ENCODE data around the gene HPS6. TPM values are rescaled to one million over a fixed set of nuclear protein-coding genes. Genes with fewer than 3 reads are reported as not detected.
A peak's percentile ranks its signal among the peaks of the same experiment; 100 is the strongest.

Gene HPS6
- total and polyA plus RNA-seq, 9 of the 15 experiments (the other 6 are each of a cell fraction or from before 2014, with no cell fraction given): 0.45 to 14.0 (median 4.5) TPM

GRCh38 chr10:102064503-102064867, 664 bp upstream of the HPS6 start (continued):
- TF ChIP-seq, protein P1, sequence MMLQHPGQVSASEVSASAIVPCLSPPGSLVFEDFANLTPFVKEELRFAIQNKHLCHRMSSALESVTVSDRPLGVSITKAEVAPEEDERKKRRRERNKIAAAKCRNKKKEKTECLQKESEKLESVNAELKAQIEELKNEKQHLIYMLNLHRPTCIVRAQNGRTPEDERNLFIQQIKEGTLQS (IDR thresholded peaks at IDR 0.05): peak; percentile 32; the same call in 1 of the 2 replicates
- TF ChIP-seq, protein P1 (CRISPR knock-in tag; conservative IDR thresholded peaks at IDR 0.05): no peak
- TF ChIP-seq ARID1B (IDR thresholded peaks at IDR 0.05) (peak; percentile 80), PHF20 (IDR thresholded peaks at IDR 0.05; ENCODE audit: partially characterized antibody) (no peak), SMARCA4 (IDR thresholded peaks at IDR 0.05) (peak; percentile 71; the same call in 1 of the 2 replicates), KDM1A (IDR thresholded peaks at IDR 0.05) (peak; percentile 57 to 67; a peak in 2 of 4 replicates), JUNB (CRISPR knock-in tag; conservative IDR thresholded peaks at IDR 0.05) (no peak), TEAD4 (IDR thresholded peaks at IDR 0.05; ENCODE audit: low read length) (peak; percentile 72), TEAD4 (CRISPR knock-in tag; IDR thresholded peaks at IDR 0.05; ENCODE audit: borderline replicate concordance) (no peak), SMAD1 (IDR thresholded peaks at IDR 0.05; ENCODE audit: low read depth, low read length, partially characterized antibody) (no peak), CEBPB (tag; IDR thresholded peaks at IDR 0.05) (peak; percentile 78), FOXM1 (IDR thresholded peaks at IDR 0.05; ENCODE audit: low read depth) (0 out of 2 replicates have a peak, but pooled peaks have one; percentile 43), FOXM1 (CRISPR knock-in tag; IDR thresholded peaks at IDR 0.05; ENCODE audit: low read depth) (no peak), TCF3 (CRISPR knock-in tag; IDR thresholded peaks at IDR 0.05) (peak; percentile 49), CEBPG (CRISPR knock-in tag; IDR thresholded peaks at IDR 0.05) (no peak), CEBPG (tag; conservative IDR thresholded peaks at IDR 0.05 in 1 of 2, IDR thresholded peaks at IDR 0.05 in 1 of 2) (peak; percentile 65 to 73; a peak in 3 of 4 replicates), MAFF (IDR thresholded peaks at IDR 0.05; ENCODE audit: low read length) (no peak), ZNF436 (CRISPR knock-in tag; IDR thresholded peaks at IDR 0.05) (no peak), MEIS2 (IDR thresholded peaks at IDR 0.05; ENCODE audit: partially characterized antibody) (peak; percentile 74), EP300 (IDR thresholded peaks at IDR 0.05; ENCODE audit: low read length) (0 out of 2 replicates have a peak, but pooled peaks have one; percentile 14)
- TF ChIP-seq, protein P2, sequence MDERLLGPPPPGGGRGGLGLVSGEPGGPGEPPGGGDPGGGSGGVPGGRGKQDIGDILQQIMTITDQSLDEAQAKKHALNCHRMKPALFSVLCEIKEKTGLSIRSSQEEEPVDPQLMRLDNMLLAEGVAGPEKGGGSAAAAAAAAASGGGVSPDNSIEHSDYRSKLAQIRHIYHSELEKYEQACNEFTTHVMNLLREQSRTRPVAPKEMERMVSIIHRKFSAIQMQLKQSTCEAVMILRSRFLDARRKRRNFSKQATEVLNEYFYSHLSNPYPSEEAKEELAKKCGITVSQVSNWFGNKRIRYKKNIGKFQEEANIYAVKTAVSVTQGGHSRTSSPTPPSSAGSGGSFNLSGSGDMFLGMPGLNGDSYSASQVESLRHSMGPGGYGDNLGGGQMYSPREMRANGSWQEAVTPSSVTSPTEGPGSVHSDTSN (CRISPR knock-in tag; IDR thresholded peaks at IDR 0.05; ENCODE audit: low read depth): no peak
- TF ChIP-seq, protein P2 (tag; conservative IDR thresholded peaks at IDR 0.05; ENCODE audit: low read depth): peak; percentile 47

All from K562 (cell line).